Mammary epithelial cell (primary cell): ENCODE results near the gene TNNI3K.

Source experiments
- CTCF ChIP-seq, 2 donors: IDR thresholded peaks in 1 of 2; conservative IDR thresholded peaks in 1 of 2; 2 replicates each; pipeline ENCODE4 v1.5.1; 2011 to 2012; ENCODE audit warnings: inconsistent platforms in 2 of 2, low read length in 2 of 2, mild to moderate bottlenecking in 2 of 2, control low read depth in 1 of 2, low read depth in 1 of 2; ENCODE audit not compliant: insufficient read depth in 1 of 2; ENCODE audit errors: extremely low read depth in 1 of 2
- EZH2 ChIP-seq: IDR thresholded peaks from 2 replicates; pipeline ENCODE4 v1.6.1; 2012; ENCODE audit warnings: low read length, inconsistent platforms, borderline replicate concordance

DNA sequence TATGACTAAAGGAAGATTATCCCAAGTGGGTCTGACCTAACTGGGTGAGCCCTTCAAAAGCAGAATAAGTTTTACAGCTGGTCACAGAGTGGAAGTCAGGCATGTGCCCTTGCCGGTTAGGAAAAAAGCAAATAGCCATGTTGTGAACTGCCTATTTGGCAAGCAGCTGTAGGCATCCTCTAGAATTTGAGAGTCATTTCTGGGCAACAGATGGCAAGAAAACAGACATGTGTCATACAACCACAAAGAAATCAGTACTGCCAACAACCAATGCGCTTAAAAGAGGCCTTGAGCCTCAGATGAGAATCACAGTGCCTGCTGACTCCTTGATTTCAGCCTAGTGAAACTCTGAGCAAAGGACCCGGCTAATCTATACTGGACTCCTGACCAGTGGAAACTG lies 250.4 kb downstream of the TNNI3K start:
- TF ChIP-seq CTCF (conservative IDR thresholded peaks at IDR 0.05 in 1 of 2, IDR thresholded peaks at IDR 0.05 in 1 of 2; ENCODE audit: extremely low read depth in 1 of 2, insufficient read depth in 1 of 2, low read depth in 1 of 2, low read length in 2 of 2) (no peak), EZH2 (no peak)
